GM10266 (cell line): Measurements from ENCODE around the gene TBC1D22A.

Experiments
- DNase-seq: peaks from one replicate; pipeline ENCODE4 v3.0.0; 2012; ENCODE audit errors: extremely low spot score
- CTCF ChIP-seq: IDR thresholded peaks from 2 replicates; pipeline ENCODE4 v1.5.1; 2012; ENCODE audit warnings: mild to moderate bottlenecking, low read depth; ENCODE audit not compliant: control insufficient read depth, insufficient read depth; ENCODE audit errors: missing control alignments

TBC1D22A gene

GRCh38 chr22:46861468-46862367 is 99.3 kb downstream of the TBC1D22A start:
- no peak for DNase-seq
- no peak for TF ChIP-seq CTCF

GRCh38 chr22:46862418-46863324 is 100.2 kb downstream of the TBC1D22A start:
- DNase-seq: no peak
- no peak for TF ChIP-seq CTCF

- no peak for TF ChIP-seq CTCF
- DNase-seq: no peak
These were observed 101.3 kb downstream of the TBC1D22A start for GRCh38 chr22:46863794-46864193.

- TF ChIP-seq CTCF: no peak
- DNase-seq: no peak
These were observed 102.0 kb downstream of the TBC1D22A start for GRCh38 chr22:46864314-46865051.

GRCh38 chr22:46865052-46865434 is 102.6 kb downstream of the TBC1D22A start:
- no peak for TF ChIP-seq CTCF
- DNase-seq: no peak

- DNase-seq: no peak
- TF ChIP-seq CTCF: no peak
These were observed 103.2 kb downstream of the TBC1D22A start for GRCh38 chr22:46865642-46866041.
